IMR-90 (cell line): ENCODE data around the gene TUBG2. TPM values are rescaled to one million over a fixed set of nuclear protein-coding genes. Genes with fewer than 3 reads are reported as not detected.

Experiments
- ATAC-seq: fragments of 200-7000 bp; cut with Tn5 transposase; 2 replicates; pipeline ENCODE4 v1.9.1; 2020; ENCODE audit warnings: low read depth, mild to moderate bottlenecking, moderate library complexity
- BruUV-seq: library from RNA; stranded (reverse); fragments of 400-500 nt; replicated peaks from 2 replicates; lab custom pipeline; 2021; lab: Mats Ljungman, UMichigan
- CTCF ChIA-PET: fragments of 300-600 bp; formaldehyde crosslinking; extraction: SDS; loops from one replicate; lab custom pipeline; 2021; ENCODE audit warnings: antibody characterized with exemption; lab: Yijun Ruan, JAX
- POLR2A ChIA-PET: fragments of 300-600 bp; sonication (Branson Sonifier 250); formaldehyde crosslinking; loops from one replicate; lab custom pipeline; 2022; ENCODE audit warnings: antibody characterized with exemption; ENCODE audit not compliant: unreplicated experiment; lab: Charles Lee
- DNase-seq: peaks from one replicate; pipeline ENCODE4 v3.0.0; 2013
- H2AFZ ChIP-seq: replicated peaks from 2 replicates; pipeline ENCODE3; 2013; ENCODE audit warnings: low read length, mild to moderate bottlenecking; ENCODE audit not compliant: poor library complexity
- H2AK5ac ChIP-seq: 2 replicates; pipeline ENCODE4 v1.6.1; 2013; ENCODE audit warnings: low read depth, low read length, inconsistent platforms
- H2AK9ac ChIP-seq: replicated peaks from 2 replicates; pipeline ENCODE3; 2013; ENCODE audit warnings: mild to moderate bottlenecking, low read depth, low read length, moderate library complexity; ENCODE audit not compliant: poor library complexity
- H2BK120ac ChIP-seq: 2 replicates; pipeline ENCODE4 v1.6.1; 2013; ENCODE audit warnings: low read depth, low read length, inconsistent platforms
- H2BK15ac ChIP-seq: 3 replicates; pipeline ENCODE4 v1.6.1; 2013; ENCODE audit warnings: low read depth, low read length, inconsistent platforms
- H2BK20ac ChIP-seq: 2 replicates; pipeline ENCODE4 v1.6.1; 2013; ENCODE audit warnings: low read depth, mild to moderate bottlenecking, inconsistent platforms, low read length, moderate library complexity
- H2BK5ac ChIP-seq: 2 replicates; pipeline ENCODE4 v1.6.1; 2013; ENCODE audit warnings: mild to moderate bottlenecking, low read depth, low read length, inconsistent platforms; ENCODE audit not compliant: poor library complexity, severe bottlenecking
- H3K14ac ChIP-seq: replicated peaks from 2 replicates; pipeline ENCODE4 v1.6.1; 2013; ENCODE audit warnings: low read depth, low read length, inconsistent platforms
- H3K18ac ChIP-seq: 2 replicates; pipeline ENCODE4 v1.6.1; 2013; ENCODE audit warnings: low read depth, low read length, control low read depth
- H3K23ac ChIP-seq: 2 replicates; pipeline ENCODE4 v1.6.1; 2013; ENCODE audit warnings: low read depth, low read length, inconsistent platforms
- H3K27ac ChIP-seq: 2 replicates; pipeline ENCODE4 v1.5.1; 2013; ENCODE audit warnings: mild to moderate bottlenecking, control low read depth, low read length; ENCODE audit not compliant: insufficient read depth
- H3K27me3 ChIP-seq: 2 replicates; pipeline ENCODE4 v1.6.1; 2013; ENCODE audit warnings: low read length; ENCODE audit not compliant: control insufficient read depth, insufficient read depth
- H3K36me3 ChIP-seq: 2 replicates; pipeline ENCODE4 v1.6.1; 2013; ENCODE audit warnings: low read length, mixed read lengths; ENCODE audit not compliant: control insufficient read depth, insufficient read depth
- H3K4ac ChIP-seq: 2 replicates; pipeline ENCODE4 v1.6.1; 2013; ENCODE audit warnings: low read depth, low read length, inconsistent platforms
- H3K4me1 ChIP-seq: 2 replicates; pipeline ENCODE4 v1.6.1; 2013; ENCODE audit warnings: low read length, mixed read lengths; ENCODE audit not compliant: control insufficient read depth, insufficient read depth
- H3K4me2 ChIP-seq: 2 replicates; pipeline ENCODE4 v1.6.1; 2013; ENCODE audit warnings: low read depth, mild to moderate bottlenecking, control low read depth, low read length, moderate library complexity
- H3K4me3 ChIP-seq: 2 replicates; pipeline ENCODE4 v1.5.1; 2013; ENCODE audit warnings: low read depth, mild to moderate bottlenecking, control low read depth, low read length, moderate library complexity; ENCODE audit not compliant: insufficient read depth
- H3K56ac ChIP-seq: 2 replicates; pipeline ENCODE4 v1.6.1; 2013; ENCODE audit warnings: low read length, inconsistent platforms; ENCODE audit not compliant: insufficient read depth; ENCODE audit errors: extremely low read depth
- H3K79me1 ChIP-seq, 2 experiments: 2 replicates each; pipeline ENCODE4 v1.6.1; 2013; ENCODE audit warnings: low read length in 2 of 2, inconsistent platforms in 1 of 2, low read depth in 1 of 2
- H3K9ac ChIP-seq: 2 replicates; pipeline ENCODE4 v1.6.1; 2013; ENCODE audit warnings: low read depth, low read length, control low read depth
- H3K9me1 ChIP-seq: 2 replicates; pipeline ENCODE4 v1.6.1; 2013; ENCODE audit warnings: low read length, inconsistent platforms; ENCODE audit not compliant: insufficient read depth
- H3K9me3 ChIP-seq: 2 replicates; pipeline ENCODE4 v1.6.1; 2013; ENCODE audit warnings: low read length; ENCODE audit not compliant: control insufficient read depth, insufficient read depth
- H4K20me1 ChIP-seq: 2 replicates; pipeline ENCODE4 v1.6.1; 2013; ENCODE audit warnings: low read length, inconsistent platforms; ENCODE audit not compliant: insufficient read depth
- H4K5ac ChIP-seq: 2 replicates; pipeline ENCODE4 v1.6.1; 2013; ENCODE audit warnings: mild to moderate bottlenecking, low read depth, low read length, control low read depth
- H4K8ac ChIP-seq, 2 experiments: 2 replicates each; pipeline ENCODE4 v1.6.1; 2013; ENCODE audit warnings: low read depth in 2 of 2, low read length in 2 of 2, control low read depth in 1 of 2, inconsistent platforms in 1 of 2
- H4K91ac ChIP-seq: 2 replicates; pipeline ENCODE4 v1.6.1; 2013; ENCODE audit warnings: low read depth, low read length, inconsistent platforms; ENCODE audit not compliant: insufficient read depth
- CEBPB ChIP-seq: IDR thresholded peaks from 2 replicates; pipeline ENCODE4 v1.6.1; 2012; ENCODE audit warnings: low read depth, low read length, improper control_type of control experiment
- CHD1 ChIP-seq: IDR thresholded peaks from 2 replicates; pipeline ENCODE4 v1.6.1; 2012; ENCODE audit warnings: low read depth, low read length, improper control_type of control experiment
- CTCF ChIP-seq: conservative IDR thresholded peaks from 2 replicates; pipeline ENCODE4 v1.5.1; 2012; ENCODE audit warnings: mild to moderate bottlenecking, low read depth, low read length, improper control_type of control experiment
- ELK1 ChIP-seq: fragments of 150-350 bp; IDR thresholded peaks from 2 replicates; pipeline ENCODE4 v1.6.1; 2016; ENCODE audit warnings: low read depth, mild to moderate bottlenecking, low read length, moderate library complexity, borderline replicate concordance
- FOS ChIP-seq: fragments of 150-350 bp; IDR thresholded peaks from 2 replicates; pipeline ENCODE4 v1.6.1; 2016; ENCODE audit warnings: low read depth, low read length
- MXI1 ChIP-seq: IDR thresholded peaks from 2 replicates; pipeline ENCODE4 v1.6.1; 2012; ENCODE audit warnings: low read depth, mild to moderate bottlenecking, low read length, moderate library complexity, borderline replicate concordance
- POLR2A ChIP-seq: IDR thresholded peaks from 2 replicates; pipeline ENCODE4 v1.6.1; 2012; ENCODE audit warnings: mild to moderate bottlenecking, low read depth, low read length
- RAD21 ChIP-seq: IDR thresholded peaks from 2 replicates; pipeline ENCODE4 v1.6.1; 2012; ENCODE audit warnings: low read length, improper control_type of control experiment
- RCOR1 ChIP-seq: IDR thresholded peaks from 2 replicates; pipeline ENCODE4 v1.6.1; 2012; ENCODE audit warnings: mild to moderate bottlenecking, low read length, improper control_type of control experiment; ENCODE audit not compliant: insufficient replicate concordance
- SMC3 ChIP-seq: fragments of 150-350 bp; IDR thresholded peaks from 2 replicates; pipeline ENCODE4 v1.6.1; 2016; ENCODE audit warnings: low read depth, mild to moderate bottlenecking, antibody characterized with exemption, low read length, moderate library complexity
- USF2 ChIP-seq: fragments of 150-350 bp; IDR thresholded peaks from 2 replicates; pipeline ENCODE4 v1.6.1; 2017; ENCODE audit warnings: mild to moderate bottlenecking, antibody characterized with exemption, low read length, low read depth
- WGBS, 2 experiments: methylation state at CpG; one replicate each; pipeline versions ENCODE4 v1.1.5 to v1.1.7; 2013; ENCODE audit warnings: missing lambda C conversion rate in 2 of 2; ENCODE audit not compliant: insufficient read length in 1 of 2; ENCODE audit errors: extremely low coverage in 2 of 2; 5-methylcytosine and 5-hydroxymethylcytosine counted together
- dilution Hi-C: fragments of 300-500 bp; cut with HindIII; formaldehyde crosslinking; loops from one replicate; pipeline ENCODE4 v1.14.3; 2018; ENCODE audit warnings: low sequenced_read_pairs; ENCODE audit not compliant: unreplicated experiment
- in situ Hi-C: fragments of 300-500 bp; cut with MboI; formaldehyde crosslinking; loops from 3 replicates; pipeline ENCODE4 v1.14.3; 2019; ENCODE audit warnings: low sequenced_read_pairs, inconsistent platforms, mixed read lengths
- intact Hi-C: fragments of 100-400 bp; cut with micrococcal nuclease; formaldehyde crosslinking; loops from 2 replicates; pipeline ENCODE4 v1.10.0; 2022
- polyA plus RNA-seq, 3 experiments: library from polyadenylated mRNA; depleted of rRNA; stranded (reverse); fragments of >200 nt; gene quantifications; 2 replicates each; pipeline ENCODE4 v1.2.3, GENCODE V29; 2012; ENCODE audit warnings: low replicate concordance in 1 of 3
- total RNA-seq: library from RNA; depleted of rRNA; stranded (reverse); fragments of >200 nt; gene quantifications from 2 replicates; pipeline ENCODE4 v1.2.3, GENCODE V29; 2012

The TUBG2 gene
- total and polyA plus RNA-seq, 2 of the 4 experiments (the other 2 are of a cell fraction), result 3.6 to 24.6 TPM

- TF ChIP-seq USF2 (no peak), RAD21 (no peak), FOS (no peak), MXI1 (no peak), CHD1 (no peak), ELK1 (no peak), POLR2A (no peak), SMC3 (no peak), CEBPB (no peak), CTCF (no peak), RCOR1 (no peak)
- Histone ChIP-seq H3K9ac (no peak overlapping the region), H3K9me3 (no peaks in the 10 kb centered on the region), H4K5ac (no peak overlapping the region), H3K4ac (no peak overlapping the region), H4K91ac (no peak overlapping the region), H2BK5ac (no peak overlapping the region), H2BK15ac (no peak overlapping the region), H3K18ac (no peak overlapping the region), H3K79me1 (peaks cover 7 to 28% of the 10 kb centered on the region in 2 experiments), H3K4me3 (no peak overlapping the region), H2AK9ac (no peak overlapping the region), H3K4me1 (peaks cover 9% of the 10 kb centered on the region; the same call in 1 of the 2 replicates), H3K9me1 (peaks cover 16% of the 10 kb centered on the region), H3K27ac (no peak overlapping the region), H3K23ac (no peak overlapping the region), H4K8ac (no peak overlapping the region), H3K56ac (no peak overlapping the region), H4K20me1 (0 out of 2 replicates have a peak, but pooled peaks cover 8% of the 10 kb centered on the region), H2BK120ac (no peak overlapping the region), H3K4me2 (no peak overlapping the region), H3K27me3 (no peaks in the 10 kb centered on the region), H3K14ac (no peak overlapping the region), H3K36me3 (peaks cover 51% of the 10 kb centered on the region), H2AFZ (no peak overlapping the region), H2BK20ac (no peak overlapping the region), H2AK5ac (no peak overlapping the region)
- no peak for DNase-seq
- WGBS, 2 experiments, result 90% methylated on average over 2 of the region's 14 CpGs; no CpG with 5 or more reads in 1 of the 2 experiments
- ATAC-seq, result no peak
- CTCF ChIA-PET, result no interaction called here
- BruUV-seq, result no TSS peak
- dilution Hi-C loops (no loop called here), intact Hi-C loops (no loop called here), in situ Hi-C loops (loop anchor here (25.0 kb wide), 1 partner anchor 626 kb away; no protein-coding TSS in a partner anchor)
- POLR2A ChIA-PET, result no interaction called here
Observed at GRCh38 chr17:42685831-42686230, 26.7 kb downstream of the TUBG2 start.
